GM10248 (cell line): ENCODE data around the gene MTOR.

Experiments used
- CTCF ChIA-PET: fragments of 300-600 bp; sonication (Branson Sonifier 250); formaldehyde crosslinking; extraction: SDS; loops from one replicate; lab custom pipeline; 2021; ENCODE audit warnings: antibody characterized with exemption; lab: Yijun Ruan, JAX
- POLR2A ChIA-PET: fragments of 350-650 bp; sonication (Branson Sonifier 250); formaldehyde crosslinking; extraction: SDS; loops from one replicate; lab custom pipeline; 2020; ENCODE audit warnings: antibody characterized with exemption; lab: Yijun Ruan, JAX
- DNase-seq: peaks from one replicate; pipeline ENCODE4 v3.0.0; 2012; ENCODE audit errors: extremely low spot score
- CTCF ChIP-seq: IDR thresholded peaks from 2 replicates; pipeline ENCODE4 v1.5.1; 2012; ENCODE audit warnings: mild to moderate bottlenecking, low read depth; ENCODE audit errors: extremely low read depth, missing control alignments, control extremely low read depth

The MTOR gene

GRCh38 chr1:11152755-11153154, 109.6 kb downstream of the MTOR start:
- no peak for TF ChIP-seq CTCF
- DNase-seq = no peak
- ChIA-PET POLR2A (no interaction called here), CTCF (interaction anchor here (0.8 to 1.1 kb wide), 2 partner anchors 115 to 1526 kb away, joined by 3 to 4 read pairs; no protein-coding TSS in a partner anchor)

- DNase-seq = no peak
- POLR2A ChIA-PET = interaction anchor here (0.6 kb wide), 1 partner anchor 716 kb away, joined by 3 read pairs; no protein-coding TSS in a partner anchor
- no peak for TF ChIP-seq CTCF
- CTCF ChIA-PET = interaction anchor here (0.8 to 1.4 kb wide), 4 partner anchors 31 to 1525 kb away, joined by 3 to 5 read pairs (median 4); no protein-coding TSS in a partner anchor
Observed at GRCh38 chr1:11151826-11152612, 110.3 kb downstream of the MTOR start.

- no peak for DNase-seq
- ChIA-PET CTCF (interaction anchor here (0.8 to 1.4 kb wide), 3 partner anchors 30 to 113 kb away, joined by 3 to 5 read pairs (median 4); no protein-coding TSS in a partner anchor), POLR2A (no interaction called here)
- TF ChIP-seq CTCF = no peak
Observed at GRCh38 chr1:11151114-11151513, 111.2 kb downstream of the MTOR start.

GRCh38 chr1:11150326-11150725, 112.0 kb downstream of the MTOR start:
- ChIA-PET POLR2A (no interaction called here), CTCF (interaction anchor here (1.3 to 1.4 kb wide), 2 partner anchors 13 to 29 kb away, joined by 3 to 5 read pairs; no protein-coding TSS in a partner anchor)
- DNase-seq = no peak
- no peak for TF ChIP-seq CTCF

- CTCF ChIA-PET = interaction anchor here (1.0 to 2.5 kb wide), 7 partner anchors 12 to 110 kb away, joined by 3 to 6 read pairs (median 3); no protein-coding TSS in a partner anchor
- POLR2A ChIA-PET = no interaction called here
- no peak for DNase-seq
- no peak for TF ChIP-seq CTCF
Observed at GRCh38 chr1:11147197-11147770, 115.1 kb downstream of the MTOR start.

- POLR2A ChIA-PET = no interaction called here
- no peak for TF ChIP-seq CTCF
- CTCF ChIA-PET = interaction anchor here (0.8 to 2.5 kb wide), 7 partner anchors 10 to 108 kb away, joined by 3 to 7 read pairs (median 3); no protein-coding TSS in a partner anchor
- DNase-seq = no peak
Observed at GRCh38 chr1:11145741-11146140, 116.6 kb downstream of the MTOR start.
